Neural crest cell (in vitro differentiated cells): Measurements from ENCODE around the gene CC2D1B. TPM values are rescaled to one million over a fixed set of nuclear protein-coding genes. Genes with fewer than 3 reads are reported as not detected.

Experiments used
- DNase-seq: peaks from one replicate; pipeline ENCODE4 v3.0.0; 2021; ENCODE audit warnings: low read depth, mixed read lengths, low spot score
- H3K27ac Mint-ChIP-seq: one replicate; pipeline ENCODE4 v1.8.0; 2021; ENCODE audit warnings: mild to moderate bottlenecking, mixed read lengths; ENCODE audit not compliant: unreplicated experiment
- H3K27me3 Mint-ChIP-seq: 2 replicates; pipeline ENCODE4 v1.8.0; 2021; ENCODE audit warnings: low read depth, mild to moderate bottlenecking, mixed read lengths
- H3K36me3 Mint-ChIP-seq: 2 replicates; pipeline ENCODE4 v1.8.0; 2021; ENCODE audit warnings: low read depth, mild to moderate bottlenecking, mixed read lengths
- H3K4me1 Mint-ChIP-seq: 2 replicates; pipeline ENCODE4 v1.8.0; 2021; ENCODE audit warnings: mixed read lengths
- H3K4me3 Mint-ChIP-seq: one replicate; pipeline ENCODE4 v1.8.0; 2021; ENCODE audit warnings: mild to moderate bottlenecking, mixed read lengths
- H3K9me3 Mint-ChIP-seq: 2 replicates; pipeline ENCODE4 v1.8.0; 2021; ENCODE audit warnings: mixed read lengths
- CTCF ChIP-seq: fragments of 200-600 bp; sonication (generic); conservative IDR thresholded peaks from 2 replicates; pipeline ENCODE4 v1.5.0; 2021; ENCODE audit warnings: antibody characterized with exemption, mild to moderate bottlenecking
- total RNA-seq: library from RNA; stranded (reverse); gene quantifications from 2 replicates; pipeline ENCODE4 v1.2.1, GENCODE V29; 2021

CC2D1B gene
- total RNA-seq, 1 donor from 2014 or later, result 34.5 TPM

DNA sequence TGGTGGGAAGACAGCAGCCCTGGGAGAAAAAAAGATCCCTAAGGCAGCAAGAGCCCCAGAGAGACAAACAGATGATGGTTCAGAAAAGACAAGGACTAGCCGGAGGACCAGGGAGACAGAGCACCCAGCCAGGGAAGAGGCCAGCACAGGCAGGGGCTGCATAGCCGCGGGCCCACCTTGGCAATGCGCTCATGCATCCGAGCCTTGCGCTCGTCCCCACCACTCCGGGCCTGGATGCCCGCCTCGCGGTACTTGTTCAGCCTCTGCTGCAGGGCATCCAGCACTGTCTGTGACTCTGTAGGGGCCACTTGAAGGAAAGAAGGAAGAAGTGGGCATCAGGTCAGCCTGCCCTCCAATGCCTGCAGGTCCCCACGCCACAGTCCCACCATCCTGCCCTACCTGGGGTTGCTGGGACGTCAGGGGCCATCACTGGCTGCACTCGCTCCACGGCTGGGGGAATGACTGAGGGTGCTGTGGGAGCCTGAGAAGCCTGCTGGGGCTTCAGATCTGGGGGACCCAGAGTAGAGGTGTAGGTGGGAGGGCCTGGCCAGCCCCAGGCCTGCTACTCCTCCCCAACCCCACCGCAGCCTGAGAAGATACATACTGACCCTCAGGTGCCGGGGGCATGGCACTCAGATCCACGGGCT lies 7.0 kb downstream of the CC2D1B start:
- peaks cover 28% of the 10 kb centered on the region for H3K36me3 Mint-ChIP-seq
- no peak for TF ChIP-seq CTCF
- no peak overlapping the region for H3K4me3 Mint-ChIP-seq
- H3K27ac Mint-ChIP-seq, result peak overlapping the region; percentile 96
- H3K9me3 Mint-ChIP-seq, result no peaks in the 10 kb centered on the region
- H3K4me1 Mint-ChIP-seq, result peaks cover 22% of the 10 kb centered on the region
- peaks cover 4% of the 10 kb centered on the region for H3K27me3 Mint-ChIP-seq
- DNase-seq, result no peak

DNA sequence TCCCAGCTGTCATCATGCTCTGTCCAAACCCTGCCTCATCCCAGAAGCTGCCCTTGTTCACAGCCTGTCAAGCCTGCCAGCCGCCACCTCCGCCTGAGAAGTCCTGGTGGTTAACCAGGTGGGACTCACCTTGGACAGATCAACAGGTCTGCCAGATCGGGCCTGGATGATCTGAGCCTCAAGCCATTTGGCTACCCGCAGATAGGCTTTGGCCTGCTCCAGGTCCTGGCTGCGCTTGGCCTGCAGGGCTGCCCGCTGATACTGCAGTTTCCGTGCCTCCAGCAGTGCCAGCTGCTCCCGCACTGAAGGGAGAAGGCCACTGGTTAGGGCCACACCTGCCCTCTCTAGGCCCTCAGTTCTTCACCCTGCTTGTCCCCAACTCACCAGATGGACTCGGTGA lies 8.6 kb downstream of the CC2D1B start:
- peaks cover 37% of the 10 kb centered on the region for H3K36me3 Mint-ChIP-seq
- H3K9me3 Mint-ChIP-seq, result no peaks in the 10 kb centered on the region
- no peak overlapping the region for H3K27ac Mint-ChIP-seq
- TF ChIP-seq CTCF, result no peak
- H3K27me3 Mint-ChIP-seq, result peaks cover 4% of the 10 kb centered on the region
- no peak for DNase-seq
- H3K4me3 Mint-ChIP-seq, result peak overlapping the region; percentile 15
- H3K4me1 Mint-ChIP-seq, result peaks cover 28% of the 10 kb centered on the region

- peaks cover 29% of the 10 kb centered on the region for H3K4me1 Mint-ChIP-seq
- H3K27ac Mint-ChIP-seq, result no peak overlapping the region
- TF ChIP-seq CTCF, result no peak
- DNase-seq, result no peak
- H3K36me3 Mint-ChIP-seq, result peaks cover 34% of the 10 kb centered on the region
- peak overlapping the region; percentile 4 for H3K4me3 Mint-ChIP-seq
- H3K9me3 Mint-ChIP-seq, result no peaks in the 10 kb centered on the region
- peaks cover 4% of the 10 kb centered on the region for H3K27me3 Mint-ChIP-seq
Observed at GRCh38 chr1:52356818-52357355, 9.1 kb downstream of the CC2D1B start.

DNA sequence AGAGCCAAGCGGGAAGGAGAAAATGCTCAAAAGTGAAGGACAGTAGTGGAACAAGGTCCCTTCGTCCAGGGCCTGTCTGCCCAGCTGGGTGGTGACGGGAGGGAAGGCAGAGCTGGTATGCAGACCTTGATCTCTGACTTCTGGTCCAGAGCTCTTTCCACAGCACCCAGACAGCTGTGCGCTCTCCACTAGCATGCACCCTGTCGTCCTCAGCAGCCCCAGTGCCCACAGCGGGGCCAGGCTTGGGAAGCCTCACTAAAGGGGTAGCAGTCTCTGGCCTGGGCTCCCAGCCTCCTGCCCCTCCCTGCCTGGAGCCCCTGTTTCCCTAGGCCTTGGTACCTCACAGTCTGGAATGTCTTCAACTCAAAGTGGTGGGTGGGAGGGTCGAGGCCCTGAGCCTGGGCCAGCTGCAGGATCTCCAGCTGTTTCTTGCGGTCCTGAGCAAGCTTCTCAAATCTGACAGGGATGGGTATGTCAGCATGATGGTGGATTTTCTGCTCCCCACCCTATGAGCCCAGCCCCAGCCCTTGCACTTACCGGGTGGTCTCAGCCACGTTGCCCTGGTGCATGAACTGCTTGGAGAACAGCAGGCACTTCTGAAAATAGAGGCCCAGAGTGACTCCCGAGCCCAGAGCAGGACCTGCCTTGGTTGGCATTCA lies 10.0 kb downstream of the CC2D1B start:
- no peaks in the 10 kb centered on the region for H3K9me3 Mint-ChIP-seq
- no peak for TF ChIP-seq CTCF
- H3K4me1 Mint-ChIP-seq, result peaks cover 27% of the 10 kb centered on the region
- peaks cover 4% of the 10 kb centered on the region for H3K27me3 Mint-ChIP-seq
- H3K36me3 Mint-ChIP-seq, result peaks cover 29% of the 10 kb centered on the region
- peak overlapping the region; percentile 67 for H3K27ac Mint-ChIP-seq
- no peak for DNase-seq
- H3K4me3 Mint-ChIP-seq, result peak overlapping the region; percentile 4

DNA sequence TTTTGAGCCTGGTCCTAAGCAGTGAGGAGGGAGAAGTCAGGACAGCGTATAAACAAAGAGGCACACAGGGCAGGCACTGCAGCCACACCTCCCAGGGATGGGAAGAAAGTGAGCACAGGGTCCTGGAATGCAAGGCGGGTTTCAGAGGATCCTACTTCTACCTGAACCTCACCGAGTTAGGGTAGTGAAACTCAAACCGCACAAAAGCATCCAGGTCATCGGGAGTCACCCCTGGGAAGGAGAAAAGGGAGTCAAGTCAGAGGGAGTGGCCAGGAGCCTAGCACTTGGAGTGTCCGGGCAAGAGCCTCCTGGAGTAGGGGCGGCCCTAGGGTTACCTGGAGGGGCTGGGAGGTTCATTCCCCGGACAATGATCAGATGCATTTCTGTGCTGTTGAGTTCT lies 10.6 kb downstream of the CC2D1B start:
- H3K4me3 Mint-ChIP-seq, result no peak overlapping the region
- H3K36me3 Mint-ChIP-seq, result peaks cover 28% of the 10 kb centered on the region
- peaks cover 27% of the 10 kb centered on the region for H3K4me1 Mint-ChIP-seq

More for the DNA sequence above, 10.6 kb downstream of the CC2D1B start:
- peaks cover 2% of the 10 kb centered on the region for H3K27me3 Mint-ChIP-seq
- peak overlapping the region; percentile 67 for H3K27ac Mint-ChIP-seq
- TF ChIP-seq CTCF, result no peak
- no peak for DNase-seq
- no peaks in the 10 kb centered on the region for H3K9me3 Mint-ChIP-seq
